Measurements from ENCODE around the gene HDC. TPM values are rescaled to one million over a fixed set of nuclear protein-coding genes. Genes with fewer than 3 reads are reported as not detected.

The HDC gene
- total and polyA plus RNA-seq, 10 of the 15 experiments (the other 5 are each of a cell fraction or from before 2014, with no cell fraction given), result not detected

GRCh38 chr15:50238255-50238654, 27.3 kb downstream of the HDC start:
- Histone ChIP-seq H3K36me3 (ENCODE audit: control insufficient read depth in 2 of 2, insufficient read depth in 2 of 2, low read length in 1 of 2) (no peaks in the 10 kb centered on the region), H3K27me3 (replicated peaks in 1 of 2; ENCODE audit: control insufficient read depth in 2 of 2, insufficient read depth in 2 of 2, low read length in 1 of 2) (no peaks in the 10 kb centered on the region), H3K4me2 (ENCODE audit: control insufficient read depth, insufficient read depth) (no peak overlapping the region), H3K79me2 (ENCODE audit: control insufficient read depth, insufficient read depth, low read length) (no peaks in the 10 kb centered on the region), H3K27ac (ENCODE audit: control insufficient read depth, insufficient read depth) (no peak overlapping the region), H3K4me1 (ENCODE audit: control insufficient read depth, insufficient read depth, low read length) (no peaks in the 10 kb centered on the region), H3K9me3 (replicated peaks; ENCODE audit: control insufficient read depth, insufficient read depth, low read length) (no peaks in the 10 kb centered on the region), H3K9ac (ENCODE audit: control insufficient read depth, insufficient read depth, low read length) (no peak overlapping the region), H4K20me1 (ENCODE audit: control insufficient read depth, insufficient read depth) (no peaks in the 10 kb centered on the region), H2AFZ (ENCODE audit: control insufficient read depth, low read depth, low read length) (no peak overlapping the region), H3K4me3 (no peak overlapping the region)
- FAIRE-seq (no peak), DNase-seq (ENCODE audit: low read depth, low spot score) (no peak), ATAC-seq (no peak)
- SMC1A ChIA-PET (ENCODE audit: uncharacterized antibody, unreplicated experiment), result interaction anchor here (0.7 to 0.9 kb wide), 2 partner anchors 115 to 137 kb away, joined by 3 to 4 read pairs; no protein-coding TSS in a partner anchor
- 47% methylated on average over 2 of the region's 2 CpGs for WGBS (ENCODE audit: insufficient coverage, insufficient replicate concordance, low lambda C conversion rate, missing lambda C conversion rate)
- CTCF ChIA-PET, result no interaction called here
- in situ Hi-C loops (cut with MboI), result no loop called here
- RAD21 ChIA-PET (ENCODE audit: unreplicated experiment), result interaction anchor here (1.3 kb wide), 1 partner anchor 78 kb away, joined by 3 read pairs; no protein-coding TSS in a partner anchor
- TF ChIP-seq KDM1A (IDR thresholded peaks at IDR 0.05; ENCODE audit: borderline replicate concordance), result no peak
- intact Hi-C loops (cut with micrococcal nuclease; ENCODE audit: unreplicated experiment), result no loop called here
- POLR2A ChIA-PET, result no interaction called here
- BruUV-seq (replicated peaks), result no TSS peak

GRCh38 chr15:50236433-50236832, 29.1 kb downstream of the HDC start:
- SMC1A ChIA-PET (ENCODE audit: uncharacterized antibody, unreplicated experiment), result no interaction called here
- POLR2A ChIA-PET, result no interaction called here
- no peak for DNase-seq (ENCODE audit: low read depth, low spot score)
- no TSS peak for BruUV-seq (replicated peaks)
- H3K27me3 ChIP-seq (replicated peaks in 1 of 2; ENCODE audit: control insufficient read depth in 2 of 2, insufficient read depth in 2 of 2, low read length in 1 of 2), result no peaks in the 10 kb centered on the region
- whole genome bisulfite sequencing (ENCODE audit: insufficient coverage, insufficient replicate concordance, low lambda C conversion rate, missing lambda C conversion rate), result 61% methylated on average over 9 of the region's 9 CpGs
- H4K20me1 ChIP-seq (ENCODE audit: control insufficient read depth, insufficient read depth), result no peaks in the 10 kb centered on the region
- no peak overlapping the region for H2AFZ ChIP-seq (ENCODE audit: control insufficient read depth, low read depth, low read length)
- intact Hi-C loops (cut with micrococcal nuclease; ENCODE audit: unreplicated experiment) (no loop called here), in situ Hi-C loops (cut with MboI) (no loop called here)
- no peak for ATAC-seq
- no peaks in the 10 kb centered on the region for H3K36me3 ChIP-seq (ENCODE audit: control insufficient read depth in 2 of 2, insufficient read depth in 2 of 2, low read length in 1 of 2)
- CTCF ChIA-PET, result no interaction called here
- RAD21 ChIA-PET (ENCODE audit: unreplicated experiment), result no interaction called here
- H3K9ac ChIP-seq (ENCODE audit: control insufficient read depth, insufficient read depth, low read length), result no peak overlapping the region
- no peak for FAIRE-seq
- no peaks in the 10 kb centered on the region for H3K4me1 ChIP-seq (ENCODE audit: control insufficient read depth, insufficient read depth, low read length)
- H3K79me2 ChIP-seq (ENCODE audit: control insufficient read depth, insufficient read depth, low read length), result no peaks in the 10 kb centered on the region
- TF ChIP-seq HDAC6 (IDR thresholded peaks at IDR 0.05; ENCODE audit: unreplicated experiment), result no peak
- no peak for TF ChIP-seq RBBP5 (conservative IDR thresholded peaks at IDR 0.05)
- no peak for TF ChIP-seq ZBTB40 (IDR thresholded peaks at IDR 0.05; ENCODE audit: borderline replicate concordance)
- no peak for TF ChIP-seq EGR1 (IDR thresholded peaks at IDR 0.05; ENCODE audit: borderline replicate concordance in 1 of 2, low read depth in 2 of 2, low read length in 2 of 2)
- no peak for TF ChIP-seq ZNF687 (IDR thresholded peaks at IDR 0.05)
- no peak for TF ChIP-seq ZNF622 (IDR thresholded peaks at IDR 0.05)
- H3K9me3 ChIP-seq (replicated peaks; ENCODE audit: control insufficient read depth, insufficient read depth, low read length), result no peaks in the 10 kb centered on the region
- H3K4me3 ChIP-seq, result no peak overlapping the region
- H3K4me2 ChIP-seq (ENCODE audit: control insufficient read depth, insufficient read depth), result no peak overlapping the region
- H3K27ac ChIP-seq (ENCODE audit: control insufficient read depth, insufficient read depth), result no peak overlapping the region
